SK-N-SH treated with all-trans-retinoic acid at 6 μM for 48 hours (cell line): ENCODE measurements around the gene NEGR1.
A peak's percentile ranks its signal among the peaks of the same experiment; 100 is the strongest.

Experiments used
- ATAC-seq: fragments of 200-7000 bp; cut with Tn5 transposase; 3 replicates; pipeline ENCODE4 v1.9.1; 2020; ENCODE audit warnings: mild to moderate bottlenecking, moderate library complexity
- ARNTL ChIP-seq: fragments of 450-650 bp; formaldehyde crosslinking; IDR thresholded peaks from 2 replicates; pipeline ENCODE4 v1.5.0; 2020; ENCODE audit warnings: low read depth, mild to moderate bottlenecking, moderate library complexity, borderline replicate concordance
- BACH2 ChIP-seq: fragments of 250-450 bp; sonication (Bioruptor Pico); IDR thresholded peaks from 2 replicates; pipeline ENCODE4 v1.9.0; 2021; ENCODE audit warnings: mild to moderate bottlenecking, borderline replicate concordance
- CREB5 ChIP-seq: fragments of 250-450 bp; sonication (Bioruptor Pico); IDR thresholded peaks from 2 replicates; pipeline ENCODE4 v1.5.1; 2020; ENCODE audit warnings: low read depth, mild to moderate bottlenecking, moderate library complexity
- CSRNP3 ChIP-seq: fragments of 250-450 bp; sonication (Bioruptor Pico); IDR thresholded peaks from 2 replicates; pipeline ENCODE4 v1.5.1; 2021; ENCODE audit warnings: mild to moderate bottlenecking, moderate library complexity
- ESRRG ChIP-seq: fragments of 250-450 bp; sonication (Bioruptor Pico); IDR thresholded peaks from 2 replicates; pipeline ENCODE4 v1.6.1; 2021; ENCODE audit warnings: mild to moderate bottlenecking
- GLIS3 ChIP-seq: fragments of 250-450 bp; sonication (Bioruptor Pico); IDR thresholded peaks from 2 replicates; pipeline ENCODE4 v1.5.0; 2020; ENCODE audit warnings: mild to moderate bottlenecking, moderate library complexity
- ISL1 ChIP-seq: fragments of 250-450 bp; sonication (Bioruptor Pico); IDR thresholded peaks from 2 replicates; pipeline ENCODE4 v2.1.2; 2022; ENCODE audit warnings: mild to moderate bottlenecking, moderate library complexity
- OSR1 ChIP-seq: fragments of 250-450 bp; sonication (Bioruptor Pico); IDR thresholded peaks from 2 replicates; pipeline ENCODE4 v1.8.0; 2022; ENCODE audit warnings: moderate library complexity, mild to moderate bottlenecking, inconsistent platforms
- PATZ1 ChIP-seq: fragments of 250-450 bp; sonication (Bioruptor Pico); IDR thresholded peaks from 2 replicates; pipeline ENCODE4 v1.8.0; 2020; ENCODE audit warnings: mild to moderate bottlenecking, moderate library complexity, borderline replicate concordance
- POU6F1 ChIP-seq: fragments of 250-450 bp; sonication (Bioruptor Pico); IDR thresholded peaks from 2 replicates; pipeline ENCODE4 v1.8.0; 2021; ENCODE audit warnings: low read depth, mild to moderate bottlenecking, moderate library complexity, borderline replicate concordance
- PPARA ChIP-seq: fragments of 250-450 bp; sonication (Bioruptor Pico); IDR thresholded peaks from 2 replicates; pipeline ENCODE4 v1.5.0; 2020; ENCODE audit warnings: mild to moderate bottlenecking, borderline replicate concordance
- TCF4 ChIP-seq: fragments of 250-450 bp; sonication (Bioruptor Pico); IDR thresholded peaks from 2 replicates; pipeline ENCODE4 v1.8.0; 2021; ENCODE audit warnings: mild to moderate bottlenecking, moderate library complexity, borderline replicate concordance
- TOX ChIP-seq: fragments of 250-450 bp; sonication (Bioruptor Pico); IDR thresholded peaks from 2 replicates; pipeline ENCODE4 v1.8.0; 2021; ENCODE audit warnings: mild to moderate bottlenecking, moderate library complexity, borderline replicate concordance
- ZC3H10 ChIP-seq: fragments of 250-450 bp; sonication (Bioruptor Pico); IDR thresholded peaks from 2 replicates; pipeline ENCODE4 v1.5.1; 2021; ENCODE audit warnings: mild to moderate bottlenecking, moderate library complexity
- ZFP3 ChIP-seq: fragments of 250-450 bp; sonication (Bioruptor Pico); IDR thresholded peaks from 2 replicates; pipeline ENCODE4 v1.5.0; 2020; ENCODE audit warnings: mild to moderate bottlenecking, moderate library complexity
- ZNF70 ChIP-seq: fragments of 450-650 bp; formaldehyde crosslinking; IDR thresholded peaks from 2 replicates; pipeline ENCODE4 v1.5.0; 2020; ENCODE audit warnings: mild to moderate bottlenecking, moderate library complexity

Gene NEGR1

GRCh38 chr1:72062584-72062983 is 219.8 kb downstream of the NEGR1 start (continued):
- TF ChIP-seq BACH2 (CRISPR knock-in tag) (no peak), ZFP3 (CRISPR knock-in tag) (no peak), ISL1 (CRISPR knock-in tag) (no peak), PATZ1 (CRISPR knock-in tag) (no peak), TOX (CRISPR knock-in tag) (no peak)

- TF ChIP-seq OSR1 (CRISPR knock-in tag), result no peak
- no peak for TF ChIP-seq ARNTL (CRISPR knock-in tag)
- TF ChIP-seq BACH2 (CRISPR knock-in tag), result no peak
- TF ChIP-seq CREB5 (CRISPR knock-in tag), result no peak
- ATAC-seq, result no peak
These were observed 221.7 kb downstream of the NEGR1 start for GRCh38 chr1:72060466-72061245.

GRCh38 chr1:72056516-72056915 is 225.8 kb downstream of the NEGR1 start:
- no peak for ATAC-seq
- TF ChIP-seq CSRNP3 (CRISPR knock-in tag) (0 out of 2 replicates have a peak, but pooled peaks have one; percentile 55), ZC3H10 (CRISPR knock-in tag) (no peak), PATZ1 (CRISPR knock-in tag) (no peak), TCF4 (CRISPR knock-in tag) (peak; percentile 49; the same call in 1 of the 2 replicates), ISL1 (CRISPR knock-in tag) (peak; percentile 74)

GRCh38 chr1:72051538-72051937 is 230.8 kb downstream of the NEGR1 start:
- TF ChIP-seq ZNF70 (CRISPR knock-in tag) (no peak), PPARA (CRISPR knock-in tag) (no peak), TOX (CRISPR knock-in tag) (no peak), ARNTL (CRISPR knock-in tag) (no peak), CSRNP3 (CRISPR knock-in tag) (no peak), OSR1 (CRISPR knock-in tag) (no peak), ZC3H10 (CRISPR knock-in tag) (no peak), ISL1 (CRISPR knock-in tag) (no peak), GLIS3 (CRISPR knock-in tag) (no peak), ZFP3 (CRISPR knock-in tag) (no peak), POU6F1 (no peak), ESRRG (no peak), TCF4 (CRISPR knock-in tag) (no peak)
- no peak for ATAC-seq
